HEK293 (cell line): ENCODE data around the gene NOX3.

Experiments
- CTCF ChIA-PET: fragments of 350-600 bp; formaldehyde crosslinking; extraction: SDS; loops from one replicate; lab custom pipeline; 2021; ENCODE audit warnings: antibody characterized with exemption; lab: Yijun Ruan, JAX
- POLR2A ChIA-PET: fragments of 300-600 bp; formaldehyde crosslinking; extraction: SDS; loops from one replicate; lab custom pipeline; 2020; ENCODE audit warnings: antibody characterized with exemption, inconsistent platforms; lab: Yijun Ruan, JAX
- H3K27ac ChIP-seq: fragments of 200-500 bp; sonication (Bioruptor generic); 2 replicates; pipeline ENCODE4 v1.5.1; 2014; ENCODE audit warnings: low read depth, low read length, control low read depth, inconsistent platforms; ENCODE audit errors: extremely low read depth
- H3K36me3 ChIP-seq, 2 experiments: fragments of 200-500 bp in 1 of 2; sonication (Bioruptor generic) in 1 of 2; 1 replicate in 1 of 2; 2 replicates in 1 of 2; pipeline ENCODE4 v1.5.1; 2014 to 2017; ENCODE audit warnings: inconsistent platforms in 2 of 2, low read length in 2 of 2; ENCODE audit not compliant: control insufficient read depth in 2 of 2, insufficient read depth in 1 of 2
- H3K4me1 ChIP-seq: fragments of 200-500 bp; sonication (Bioruptor generic); 2 replicates; pipeline ENCODE4 v1.5.1; 2014; ENCODE audit warnings: mild to moderate bottlenecking, low read length, inconsistent platforms; ENCODE audit not compliant: control insufficient read depth, insufficient read depth
- H3K4me3 ChIP-seq: 2 replicates; pipeline ENCODE4 v1.5.1; 2011; ENCODE audit warnings: low read depth, mild to moderate bottlenecking, control low read depth, low read length, moderate library complexity
- H3K9me3 ChIP-seq: fragments of 200-500 bp; sonication (Bioruptor generic); 2 replicates; pipeline ENCODE4 v1.5.1; 2014; ENCODE audit warnings: low read depth, low read length, inconsistent platforms; ENCODE audit not compliant: control insufficient read depth, insufficient read depth
- ATF2 ChIP-seq: fragments of 450-650 bp; formaldehyde crosslinking; IDR thresholded peaks from 2 replicates; pipeline ENCODE4 v1.5.1; 2016; ENCODE audit warnings: missing biosample characterization, missing genetic modification characterization, low read depth
- CTCF ChIP-seq: fragments of 450-650 bp; formaldehyde crosslinking; IDR thresholded peaks from 2 replicates; pipeline ENCODE4 v1.5.1; 2016; ENCODE audit warnings: missing biosample characterization, missing genetic modification characterization
- GLIS1 ChIP-seq: fragments of 450-650 bp; formaldehyde crosslinking; IDR thresholded peaks from 2 replicates; pipeline ENCODE4 v1.5.1; 2016; ENCODE audit warnings: missing biosample characterization, missing genetic modification characterization
- HOXA7 ChIP-seq: sonication (generic); formaldehyde crosslinking; IDR thresholded peaks from 2 replicates; pipeline ENCODE4 v1.8.1; 2022; ENCODE audit warnings: missing genetic modification reagents, borderline replicate concordance
- KLF7 ChIP-seq: fragments of 450-650 bp; formaldehyde crosslinking; IDR thresholded peaks from 2 replicates; pipeline ENCODE4 v1.5.1; 2016; ENCODE audit warnings: missing biosample characterization, missing genetic modification characterization, borderline replicate concordance
- SCRT2 ChIP-seq: fragments of 450-650 bp; formaldehyde crosslinking; IDR thresholded peaks from 2 replicates; pipeline ENCODE4 v1.5.1; 2016; ENCODE audit warnings: missing biosample characterization, missing genetic modification characterization
- TRIM28 ChIP-seq: IDR thresholded peaks from 2 replicates; pipeline ENCODE4 v1.6.1; 2011; ENCODE audit warnings: low read length, control low read depth, borderline replicate concordance
- ZBTB10 ChIP-seq: fragments of 450-650 bp; formaldehyde crosslinking; IDR thresholded peaks from 2 replicates; pipeline ENCODE4 v1.5.1; 2016; ENCODE audit warnings: missing biosample characterization, missing genetic modification characterization
- ZNF16 ChIP-seq: fragments of 450-650 bp; formaldehyde crosslinking; IDR thresholded peaks from 2 replicates; pipeline ENCODE4 v1.5.1; 2016; ENCODE audit warnings: low read depth, missing biosample characterization, missing genetic modification characterization
- ZNF175 ChIP-seq: fragments of 450-650 bp; formaldehyde crosslinking; IDR thresholded peaks from 2 replicates; pipeline ENCODE4 v1.5.1; 2016; ENCODE audit warnings: missing biosample characterization, missing genetic modification characterization
- ZNF223 ChIP-seq: fragments of 450-650 bp; formaldehyde crosslinking; IDR thresholded peaks from 2 replicates; pipeline ENCODE4 v1.5.1; 2016; ENCODE audit warnings: missing biosample characterization, missing genetic modification characterization
- ZNF266 ChIP-seq: fragments of 450-650 bp; formaldehyde crosslinking; IDR thresholded peaks from 2 replicates; pipeline ENCODE4 v1.5.1; 2016; ENCODE audit warnings: missing biosample characterization, missing genetic modification characterization, low read depth
- ZNF324 ChIP-seq: fragments of 450-650 bp; formaldehyde crosslinking; IDR thresholded peaks from 2 replicates; pipeline ENCODE4 v1.5.1; 2016; ENCODE audit warnings: missing biosample characterization, missing genetic modification characterization
- ZNF404 ChIP-seq: fragments of 450-650 bp; formaldehyde crosslinking; IDR thresholded peaks from 2 replicates; pipeline ENCODE4 v1.5.1; 2017; ENCODE audit warnings: missing biosample characterization, missing genetic modification characterization
- ZNF416 ChIP-seq: fragments of 450-650 bp; formaldehyde crosslinking; IDR thresholded peaks from 2 replicates; pipeline ENCODE4 v1.5.1; 2016; ENCODE audit warnings: missing biosample characterization, missing genetic modification characterization
- ZNF501 ChIP-seq: fragments of 450-650 bp; formaldehyde crosslinking; IDR thresholded peaks from 2 replicates; pipeline ENCODE4 v1.5.1; 2016; ENCODE audit warnings: missing biosample characterization, missing genetic modification characterization
- ZNF518A ChIP-seq: fragments of 450-650 bp; formaldehyde crosslinking; conservative IDR thresholded peaks from 2 replicates; pipeline ENCODE4 v1.5.1; 2016; ENCODE audit warnings: low read depth, missing biosample characterization, missing genetic modification characterization
- ZNF639 ChIP-seq: fragments of 450-650 bp; formaldehyde crosslinking; IDR thresholded peaks from 2 replicates; pipeline ENCODE4 v1.5.1; 2016; ENCODE audit warnings: missing biosample characterization, missing genetic modification characterization
- ZNF658 ChIP-seq: fragments of 450-650 bp; formaldehyde crosslinking; IDR thresholded peaks from 2 replicates; pipeline ENCODE4; 2016; ENCODE audit warnings: missing biosample characterization, missing genetic modification characterization
- ZNF664 ChIP-seq: fragments of 450-650 bp; formaldehyde crosslinking; IDR thresholded peaks from 2 replicates; pipeline ENCODE4 v1.5.1; 2016; ENCODE audit warnings: missing biosample characterization, missing genetic modification characterization

The NOX3 gene

GRCh38 chr6:155483858-155484257 lies 28.2 kb upstream of the NOX3 start:
- Histone ChIP-seq H3K9me3 (no peaks in the 10 kb centered on the region), H3K4me3 (no peak overlapping the region), H3K36me3 (no peaks in the 10 kb centered on the region), H3K27ac (no peak overlapping the region), H3K4me1 (no peaks in the 10 kb centered on the region)
- POLR2A ChIA-PET = no interaction called here
- TF ChIP-seq TRIM28 = no peak
- no peak for TF ChIP-seq ZNF223 (tag by site-specific recombination)
- CTCF ChIA-PET = no interaction called here

- H3K27ac ChIP-seq = no peak overlapping the region
- POLR2A ChIA-PET = no interaction called here
- H3K9me3 ChIP-seq = no peaks in the 10 kb centered on the region
- no peak overlapping the region for H3K4me3 ChIP-seq
- H3K4me1 ChIP-seq = no peaks in the 10 kb centered on the region
- no peaks in the 10 kb centered on the region for H3K36me3 ChIP-seq
- TF ChIP-seq ZNF664 (tag by site-specific recombination) (no peak), ZNF266 (tag by site-specific recombination) (no peak), HOXA7 (CRISPR knock-in tag) (no peak)
- CTCF ChIA-PET = interaction anchor here (1.4 kb wide), 1 partner anchor 14 kb away, joined by 5 read pairs; no protein-coding TSS in a partner anchor
Measured at GRCh38 chr6:155481215-155481614, 25.6 kb upstream of the NOX3 start.

GRCh38 chr6:155473741-155474140 lies 18.1 kb upstream of the NOX3 start:
- H3K9me3 ChIP-seq = no peaks in the 10 kb centered on the region
- H3K27ac ChIP-seq = no peak overlapping the region
- CTCF ChIA-PET = no interaction called here
- H3K36me3 ChIP-seq = no peaks in the 10 kb centered on the region
- POLR2A ChIA-PET = no interaction called here
- H3K4me1 ChIP-seq = no peaks in the 10 kb centered on the region
- no peak overlapping the region for H3K4me3 ChIP-seq
- no peak for TF ChIP-seq ATF2 (tag by site-specific recombination)
- no peak for TF ChIP-seq ZNF175 (tag by site-specific recombination)
- TF ChIP-seq KLF7 (tag by site-specific recombination) = no peak
- TF ChIP-seq ZNF416 (tag by site-specific recombination) = no peak
- no peak for TF ChIP-seq ZNF324
- no peak for TF ChIP-seq ZNF501
- no peak for TF ChIP-seq GLIS1 (tag by site-specific recombination)
- TF ChIP-seq ZNF16 (tag by site-specific recombination) = no peak
- TF ChIP-seq ZNF404 (tag by site-specific recombination) = no peak
- no peak for TF ChIP-seq ZNF223 (tag by site-specific recombination)
- no peak for TF ChIP-seq ZBTB10 (tag by site-specific recombination)
- no peak for TF ChIP-seq ZNF658 (tag by site-specific recombination)
- no peak for TF ChIP-seq CTCF
- no peak for TF ChIP-seq ZNF518A (tag by site-specific recombination)
- TF ChIP-seq SCRT2 (tag by site-specific recombination) = no peak
- TF ChIP-seq ZNF639 = no peak
